Loucy (cell line): Measurements from ENCODE around the gene NHERF1.

Source experiments
- H2AFZ ChIP-seq: fragments of 200-600 bp; sonication (generic); 2 replicates; pipeline ENCODE4 v1.6.0; 2016; ENCODE audit warnings: antibody characterized with exemption, mild to moderate bottlenecking, low read length, moderate library complexity
- H3F3A ChIP-seq: fragments of 200-600 bp; 2 replicates; pipeline ENCODE4 v1.6.0; 2016; ENCODE audit warnings: antibody characterized with exemption, low read depth, mild to moderate bottlenecking
- H3K27me3 ChIP-seq: fragments of 200-600 bp; sonication (generic); 2 replicates; pipeline ENCODE4 v1.6.1; 2014; ENCODE audit warnings: low read length, mild to moderate bottlenecking; ENCODE audit not compliant: insufficient read depth, poor library complexity, severe bottlenecking
- H3K36me3 ChIP-seq: fragments of 200-600 bp; sonication (generic); 2 replicates; pipeline ENCODE4 v1.6.1; 2016; ENCODE audit warnings: low read length; ENCODE audit not compliant: insufficient read depth
- H3K4me1 ChIP-seq: fragments of 200-600 bp; sonication (generic); 2 replicates; pipeline ENCODE4 v1.5.1; 2014; ENCODE audit warnings: low read length, mild to moderate bottlenecking; ENCODE audit not compliant: insufficient read depth, poor library complexity, severe bottlenecking
- H3K4me2 ChIP-seq: fragments of 200-600 bp; sonication (generic); 2 replicates; pipeline ENCODE4 v1.6.0; 2014; ENCODE audit warnings: antibody characterized with exemption, low read length, low read depth, mild to moderate bottlenecking; ENCODE audit not compliant: poor library complexity, severe bottlenecking
- H3K4me3 ChIP-seq: fragments of 200-600 bp; sonication (generic); 2 replicates; pipeline ENCODE4 v1.5.1; 2014; ENCODE audit warnings: low read length, mild to moderate bottlenecking, mixed read lengths; ENCODE audit not compliant: poor library complexity, severe bottlenecking
- H3K79me2 ChIP-seq: fragments of 200-600 bp; sonication (generic); 2 replicates; pipeline ENCODE4 v1.6.1; 2014; ENCODE audit warnings: low read length; ENCODE audit not compliant: insufficient read depth
- H3K9ac ChIP-seq: fragments of 200-600 bp; sonication (generic); 2 replicates; pipeline ENCODE4 v1.6.0; 2014; ENCODE audit warnings: mild to moderate bottlenecking, low read depth, low read length, moderate library complexity; ENCODE audit not compliant: poor library complexity, severe bottlenecking
- H3K9me2 ChIP-seq: fragments of 200-600 bp; sonication (generic); replicated peaks from 2 replicates; pipeline ENCODE4 v1.6.1; 2016; ENCODE audit warnings: low read depth, low read length, mixed read lengths
- H3K9me3 ChIP-seq: fragments of 200-600 bp; sonication (generic); 2 replicates; pipeline ENCODE4 v1.6.1; 2014; ENCODE audit warnings: mild to moderate bottlenecking, antibody characterized with exemption, low read length, low read depth; ENCODE audit not compliant: insufficient read depth
- H4K20me1 ChIP-seq: fragments of 200-600 bp; sonication (generic); 2 replicates; pipeline ENCODE4 v1.6.0; 2014; ENCODE audit warnings: antibody characterized with exemption, low read length, mild to moderate bottlenecking; ENCODE audit not compliant: insufficient read depth, poor library complexity, severe bottlenecking
- CTCF ChIP-seq: fragments of 200-600 bp; sonication (generic); conservative IDR thresholded peaks from 2 replicates; pipeline ENCODE4 v1.5.1; 2014; ENCODE audit warnings: mild to moderate bottlenecking, antibody characterized with exemption, low read length
- EZH2phosphoT487 ChIP-seq: fragments of 200-600 bp; IDR thresholded peaks from 2 replicates; pipeline ENCODE4 v1.6.1; 2018; ENCODE audit warnings: antibody characterized with exemption, mild to moderate bottlenecking, moderate library complexity, borderline replicate concordance

The NHERF1 gene

GRCh38 chr17:74744714-74745547 lies 3.5 kb upstream of the NHERF1 start:
- H3K79me2 ChIP-seq: peaks cover 67% of the 10 kb centered on the region
- peaks cover 21% of the 10 kb centered on the region; the same call in 1 of the 2 replicates for H3F3A ChIP-seq
- peak overlapping the region; percentile 37 for H3K4me3 ChIP-seq
- H2AFZ ChIP-seq: no peak overlapping the region
- peaks cover 7% of the 10 kb centered on the region for H3K27me3 ChIP-seq
- peak overlapping the region; percentile 78 for H3K4me2 ChIP-seq
- peaks cover 73% of the 10 kb centered on the region for H3K4me1 ChIP-seq
- peaks cover 18% of the 10 kb centered on the region for H4K20me1 ChIP-seq
- TF ChIP-seq CTCF (peak; percentile 100), EZH2phosphoT487 (no peak)
- H3K9ac ChIP-seq: peak overlapping the region; percentile 49
- H3K9me2 ChIP-seq: no peaks in the 10 kb centered on the region
- H3K36me3 ChIP-seq: no peaks in the 10 kb centered on the region
- no peaks in the 10 kb centered on the region for H3K9me3 ChIP-seq

DNA sequence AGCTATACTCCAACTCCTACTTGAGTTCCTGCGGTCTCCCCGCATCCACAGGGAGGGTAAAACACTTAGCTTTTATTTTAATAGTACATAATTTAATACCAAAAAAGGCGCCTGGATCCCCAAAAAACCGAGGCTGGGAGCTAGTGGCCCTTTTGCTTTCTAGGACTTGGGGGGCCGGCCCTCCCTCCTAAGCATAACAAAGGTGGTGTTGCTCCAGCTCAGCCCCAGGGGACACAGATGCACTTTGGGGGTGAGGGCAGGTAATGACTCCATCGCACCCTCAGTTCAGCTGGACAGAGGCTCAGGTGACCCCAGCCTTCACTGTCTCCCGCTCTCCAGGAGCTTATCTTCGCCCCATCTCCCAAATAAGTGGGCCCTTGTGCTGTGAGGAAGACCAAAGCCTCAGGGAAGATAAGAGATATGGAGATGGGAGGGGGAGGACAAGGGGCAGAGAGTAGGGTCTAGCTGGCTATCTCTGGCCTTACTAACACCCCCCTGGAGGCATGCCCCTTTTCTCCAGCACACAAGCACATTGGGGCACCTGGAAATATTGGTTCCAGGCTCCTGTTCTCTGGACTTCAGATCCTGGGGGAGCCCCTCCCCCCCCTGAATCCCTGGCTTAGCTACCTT lies 2.8 kb upstream of the NHERF1 start:
- peaks cover 7% of the 10 kb centered on the region for H3K27me3 ChIP-seq
- H3K9ac ChIP-seq: no peak overlapping the region
- TF ChIP-seq EZH2phosphoT487: no peak
- no peak for TF ChIP-seq CTCF
- H3K79me2 ChIP-seq: peaks cover 67% of the 10 kb centered on the region
- H3K4me2 ChIP-seq: peak overlapping the region; percentile 78
- no peaks in the 10 kb centered on the region for H3K36me3 ChIP-seq
- H4K20me1 ChIP-seq: peaks cover 26% of the 10 kb centered on the region
- H2AFZ ChIP-seq: no peak overlapping the region
- H3K4me3 ChIP-seq: no peak overlapping the region
- H3F3A ChIP-seq: peaks cover 21% of the 10 kb centered on the region; the same call in 1 of the 2 replicates
- H3K9me2 ChIP-seq: no peaks in the 10 kb centered on the region
- H3K9me3 ChIP-seq: no peaks in the 10 kb centered on the region
- peaks cover 66% of the 10 kb centered on the region for H3K4me1 ChIP-seq

- H3K9me3 ChIP-seq: no peaks in the 10 kb centered on the region
- H3F3A ChIP-seq: peaks cover 21% of the 10 kb centered on the region; the same call in 1 of the 2 replicates
These were observed 2.1 kb upstream of the NHERF1 start for GRCh38 chr17:74746376-74746775.

More at GRCh38 chr17:74746376-74746775, 2.1 kb upstream of the NHERF1 start:
- Histone ChIP-seq H3K4me2 (peak overlapping the region; percentile 64), H3K9me2 (no peaks in the 10 kb centered on the region), H3K36me3 (no peaks in the 10 kb centered on the region), H3K27me3 (peaks cover 7% of the 10 kb centered on the region), H3K4me3 (no peak overlapping the region), H3K79me2 (peaks cover 67% of the 10 kb centered on the region), H3K9ac (peak overlapping the region; percentile 58), H4K20me1 (peaks cover 33% of the 10 kb centered on the region), H3K4me1 (peaks cover 59% of the 10 kb centered on the region), H2AFZ (no peak overlapping the region)
- TF ChIP-seq CTCF (no peak), EZH2phosphoT487 (no peak)
